ELR (cell line): ENCODE results near the gene TMEM115.

Experiments
- DNase-seq: peaks from one replicate; pipeline ENCODE4 v3.0.0-alpha.2; 2015; ENCODE audit warnings: low read depth

TMEM115 gene

GRCh38 chr3:50375258-50375931 is 16.1 kb upstream of the TMEM115 start:
- DNase-seq = peak; percentile 11

GRCh38 chr3:50374363-50375257 is 15.3 kb upstream of the TMEM115 start:
- no peak for DNase-seq

- no peak for DNase-seq
Measured at GRCh38 chr3:50373146-50374051, 14.1 kb upstream of the TMEM115 start.

GRCh38 chr3:50372349-50372748 is 13.0 kb upstream of the TMEM115 start:
- no peak for DNase-seq

- DNase-seq = peak; percentile 16
Measured at GRCh38 chr3:50371133-50371685, 11.9 kb upstream of the TMEM115 start.

DNA sequence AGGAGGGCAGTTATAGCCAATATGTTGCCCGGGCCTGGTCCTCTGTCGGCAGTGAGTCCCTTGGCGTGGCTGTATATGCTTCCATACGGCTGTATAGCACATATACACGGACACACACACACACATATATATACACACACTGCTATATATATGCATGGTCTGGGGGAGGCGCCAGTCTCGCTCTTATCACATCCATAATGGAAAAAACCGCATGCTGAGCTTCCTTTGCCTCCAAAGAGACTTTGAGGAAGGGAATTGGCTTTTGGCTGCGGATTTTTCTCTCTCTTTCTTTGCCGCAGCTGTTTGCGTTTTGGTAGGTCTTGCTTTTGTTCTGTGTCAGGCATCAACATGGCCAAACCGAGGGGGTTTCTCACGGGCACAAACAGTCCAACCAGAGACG is 11.3 kb upstream of the TMEM115 start:
- DNase-seq = peak; percentile 50

GRCh38 chr3:50369012-50369670 is 9.8 kb upstream of the TMEM115 start:
- DNase-seq = no peak

DNA sequence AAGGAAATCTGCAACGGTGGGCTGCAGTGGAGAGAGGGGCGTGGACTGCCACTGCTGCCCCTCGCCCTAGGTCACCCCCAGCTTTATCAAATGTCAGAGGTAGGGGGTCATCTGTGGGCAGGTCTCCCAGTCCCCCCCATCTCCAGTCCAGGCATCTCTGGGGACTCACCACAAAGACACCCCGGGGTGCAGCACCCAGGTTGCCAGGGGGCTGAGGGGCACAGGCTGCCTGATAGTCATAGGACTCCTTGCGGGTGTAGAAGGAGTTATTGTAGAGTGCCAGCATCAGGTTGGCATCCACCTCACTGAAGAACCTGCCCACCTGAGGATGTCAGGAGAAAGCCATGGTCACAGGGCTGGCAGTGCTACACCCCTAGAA is 6.5 kb upstream of the TMEM115 start:
- no peak for DNase-seq

- DNase-seq = peak; percentile 66
Measured at GRCh38 chr3:50365080-50365841, 5.9 kb upstream of the TMEM115 start.

DNA sequence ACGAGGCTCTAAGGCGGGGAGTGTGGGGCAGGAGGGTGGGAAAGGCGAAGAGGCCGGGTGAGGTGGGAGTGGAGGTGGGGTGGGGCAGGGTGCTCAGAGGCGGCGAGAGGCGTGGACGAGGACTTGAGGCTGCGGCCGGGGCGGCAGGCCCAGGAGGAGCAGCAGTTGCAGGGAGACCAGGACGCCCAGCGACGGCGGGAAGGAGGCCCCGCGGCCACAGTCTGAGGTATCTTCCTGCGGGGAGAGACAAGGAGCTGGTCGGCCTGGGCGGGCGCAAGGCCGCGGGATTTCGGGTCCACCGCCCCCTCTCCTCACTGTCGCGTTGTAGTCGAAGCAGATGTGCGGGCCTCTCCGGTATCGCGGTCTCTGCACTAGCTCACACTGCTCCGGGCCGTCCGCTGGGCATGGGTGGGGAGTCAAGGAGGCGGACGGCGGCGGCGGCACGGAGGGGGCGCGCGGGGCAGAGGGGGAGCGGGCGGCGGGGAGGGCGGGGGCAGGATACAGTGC is 5.3 kb upstream of the TMEM115 start:
- DNase-seq = no peak

- no peak for DNase-seq
Measured at GRCh38 chr3:50359760-50360110, 414 bp upstream of the TMEM115 start.

- no peak for DNase-seq
Measured at GRCh38 chr3:50358355-50358910, 888 bp downstream of the TMEM115 start.

GRCh38 chr3:50357481-50357880 is 1.8 kb downstream of the TMEM115 start:
- DNase-seq = no peak

DNA sequence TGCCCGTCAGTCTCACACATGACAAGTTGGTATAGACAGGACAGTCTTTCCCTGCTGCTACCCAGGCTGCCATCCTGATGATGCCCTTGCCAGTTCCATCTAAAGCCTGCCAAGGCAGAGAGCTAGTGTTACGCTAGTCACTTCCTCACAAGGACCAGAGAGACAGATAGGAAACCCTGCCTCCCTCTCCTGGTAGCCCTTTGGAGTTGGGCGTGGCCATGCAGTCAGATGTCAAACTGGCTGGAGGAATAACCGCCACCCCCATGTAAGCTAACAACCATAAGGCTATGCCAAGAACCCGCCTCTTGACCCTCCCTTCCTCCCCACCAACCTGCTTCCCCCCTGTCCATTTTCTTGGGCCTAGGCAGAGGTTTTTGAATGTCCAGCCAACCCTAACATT is 2.8 kb downstream of the TMEM115 start:
- DNase-seq = peak; percentile 37

DNA sequence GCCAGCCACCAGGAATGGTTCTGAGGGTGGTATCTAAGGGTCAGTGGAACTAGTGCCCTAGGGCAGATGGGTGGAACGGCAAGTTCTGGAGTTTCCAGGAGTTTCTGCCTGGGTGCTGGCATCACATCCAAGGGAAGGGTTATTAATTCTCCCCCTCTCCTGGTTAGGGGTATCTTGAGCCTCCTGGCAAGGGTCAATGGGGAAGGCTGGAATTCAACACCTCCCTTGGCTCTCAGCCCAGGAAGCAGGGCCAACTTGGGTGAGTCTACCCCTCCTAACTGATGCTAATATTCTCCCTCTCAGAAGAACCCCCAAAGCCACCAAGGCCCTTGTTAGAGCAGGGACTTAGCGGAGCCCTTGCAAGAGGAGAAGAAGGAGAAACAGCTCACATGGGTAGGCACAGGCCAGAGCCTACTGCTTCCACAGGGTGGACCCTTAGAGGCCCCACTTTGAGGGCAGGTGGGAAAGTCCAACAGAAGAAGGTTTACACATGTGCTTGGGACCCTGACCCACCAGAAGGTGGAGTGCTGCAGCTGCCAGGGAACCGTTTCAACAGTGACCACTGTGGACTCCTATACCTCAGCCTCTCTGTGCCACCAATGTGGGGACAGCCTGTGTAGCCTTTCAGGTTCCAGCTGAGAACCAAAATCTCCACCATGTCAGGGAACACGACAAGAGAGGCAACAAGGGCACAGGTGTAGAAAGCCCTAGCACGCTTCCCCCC is 3.3 kb downstream of the TMEM115 start:
- DNase-seq = no peak

GRCh38 chr3:50354850-50355249 is 4.5 kb downstream of the TMEM115 start:
- DNase-seq = no peak

DNA sequence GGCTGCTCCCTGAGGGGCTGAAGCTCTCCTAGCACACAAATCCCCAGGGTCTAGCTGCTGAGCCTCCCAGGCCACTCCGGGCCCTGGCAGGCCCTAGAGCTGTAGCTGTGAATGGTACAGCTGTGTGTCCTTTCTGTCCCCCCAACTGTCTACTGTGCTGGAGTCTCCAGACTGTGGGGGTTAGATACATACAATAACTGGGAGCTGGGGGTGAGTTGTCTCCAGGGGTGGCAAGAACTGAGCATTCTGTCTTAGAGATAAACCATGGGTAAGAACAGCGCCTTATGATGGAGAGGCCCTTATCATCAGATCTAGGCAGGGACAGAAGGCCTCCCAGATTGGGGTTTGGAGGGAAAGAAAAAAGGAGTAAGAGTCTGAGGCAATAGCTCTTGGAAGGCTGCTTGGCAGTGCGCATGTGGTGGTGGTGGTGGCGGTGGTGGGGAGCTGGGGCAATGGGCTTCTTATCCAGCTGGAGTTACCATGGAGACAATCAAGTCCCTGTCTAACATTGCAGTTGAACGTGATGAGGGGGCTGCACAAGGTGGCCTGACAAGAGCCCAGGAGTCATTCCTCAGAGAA is 5.0 kb downstream of the TMEM115 start:
- no peak for DNase-seq

DNA sequence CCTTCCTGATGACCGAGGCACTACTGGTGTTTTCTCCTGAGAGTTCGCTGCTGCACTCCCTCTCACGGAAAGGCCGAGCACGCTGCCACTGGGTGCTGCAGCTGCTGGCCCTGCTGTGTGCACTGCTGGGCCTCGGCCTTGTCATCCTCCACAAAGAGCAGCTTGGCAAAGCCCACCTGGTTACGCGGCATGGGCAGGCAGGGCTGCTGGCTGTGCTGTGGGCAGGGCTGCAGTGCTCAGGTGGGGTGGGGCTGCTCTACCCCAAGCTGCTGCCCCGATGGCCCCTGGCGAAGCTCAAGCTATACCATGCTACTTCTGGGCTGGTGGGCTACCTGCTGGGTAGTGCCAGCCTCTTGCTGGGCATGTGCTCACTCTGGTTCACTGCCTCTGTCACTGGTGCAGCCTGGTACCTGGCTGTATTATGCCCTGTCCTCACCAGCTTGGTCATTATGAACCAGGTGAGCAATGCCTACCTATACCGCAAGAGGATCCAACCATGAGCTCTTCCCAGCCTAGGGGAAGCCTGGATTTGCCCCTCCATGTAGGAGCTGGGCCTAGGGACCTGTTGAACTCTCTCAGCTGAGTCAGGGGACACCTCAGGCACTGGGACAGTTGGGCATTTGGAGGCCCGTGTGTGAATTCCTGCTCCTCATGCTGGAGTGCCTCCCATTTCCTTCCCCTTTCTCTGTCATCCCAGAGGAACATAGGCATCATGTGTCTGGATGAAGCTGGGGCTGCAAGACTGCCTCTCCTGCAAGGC is 5.9 kb downstream of the TMEM115 start:
- no peak for DNase-seq

- DNase-seq = peak; percentile 60
Measured at GRCh38 chr3:50352781-50353180, 6.5 kb downstream of the TMEM115 start.
